HEK293 (cell line): Measurements from ENCODE around the gene HTR3B.

ENCODE experiments used
- BCL11B ChIP-seq: fragments of 450-650 bp; formaldehyde crosslinking; IDR thresholded peaks from 2 replicates; pipeline ENCODE4 v1.5.1; 2016; ENCODE audit warnings: low read depth, missing biosample characterization, missing genetic modification characterization
- GFI1B ChIP-seq: fragments of 450-650 bp; formaldehyde crosslinking; IDR thresholded peaks from 2 replicates; pipeline ENCODE4 v1.5.1; 2016; ENCODE audit warnings: missing biosample characterization, missing genetic modification characterization
- HOXA7 ChIP-seq: sonication (generic); formaldehyde crosslinking; IDR thresholded peaks from 2 replicates; pipeline ENCODE4 v1.8.1; 2022; ENCODE audit warnings: missing genetic modification reagents, borderline replicate concordance
- MZF1 ChIP-seq: fragments of 450-650 bp; formaldehyde crosslinking; IDR thresholded peaks from 2 replicates; pipeline ENCODE4 v1.5.1; 2017; ENCODE audit warnings: missing biosample characterization, missing genetic modification characterization, borderline replicate concordance
- PRDM1 ChIP-seq: fragments of 450-650 bp; formaldehyde crosslinking; IDR thresholded peaks from 2 replicates; pipeline ENCODE4; 2016; ENCODE audit warnings: missing biosample characterization, missing genetic modification characterization
- SALL2 ChIP-seq: fragments of 450-650 bp; formaldehyde crosslinking; IDR thresholded peaks from 2 replicates; pipeline ENCODE4 v1.5.0; 2017; ENCODE audit warnings: missing biosample characterization, mild to moderate bottlenecking, missing genetic modification characterization, borderline replicate concordance
- SP2 ChIP-seq: fragments of 450-650 bp; formaldehyde crosslinking; IDR thresholded peaks from 2 replicates; pipeline ENCODE4 v1.5.1; 2016; ENCODE audit warnings: missing biosample characterization, missing genetic modification characterization
- SP7 ChIP-seq: fragments of 450-650 bp; formaldehyde crosslinking; IDR thresholded peaks from 2 replicates; pipeline ENCODE4 v1.5.1; 2016; ENCODE audit warnings: missing biosample characterization, missing genetic modification characterization
- ZBTB26 ChIP-seq: fragments of 450-650 bp; formaldehyde crosslinking; optimal IDR thresholded peaks from 2 replicates; pipeline ENCODE3; 2016; ENCODE audit warnings: missing biosample characterization, mild to moderate bottlenecking, missing genetic modification characterization
- ZBTB6 ChIP-seq: fragments of 450-650 bp; formaldehyde crosslinking; IDR thresholded peaks from 2 replicates; pipeline ENCODE4 v1.5.1; 2017; ENCODE audit warnings: missing biosample characterization, missing genetic modification characterization
- ZBTB7A ChIP-seq: fragments of 450-650 bp; formaldehyde crosslinking; IDR thresholded peaks from 2 replicates; pipeline ENCODE4 v1.5.1; 2016; ENCODE audit warnings: low read depth, missing biosample characterization, missing genetic modification characterization
- ZFP69B ChIP-seq: fragments of 450-650 bp; formaldehyde crosslinking; IDR thresholded peaks from 2 replicates; pipeline ENCODE4 v1.5.1; 2016; ENCODE audit warnings: missing biosample characterization, missing genetic modification characterization
- ZNF16 ChIP-seq: fragments of 450-650 bp; formaldehyde crosslinking; IDR thresholded peaks from 2 replicates; pipeline ENCODE4 v1.5.1; 2016; ENCODE audit warnings: low read depth, missing biosample characterization, missing genetic modification characterization
- ZNF274 ChIP-seq, 2 experiments: fragments of 200-500 bp in 1 of 2; fragments of 450-650 bp in 1 of 2; sonication (Bioruptor generic) in 1 of 2; formaldehyde crosslinking in 1 of 2; IDR thresholded peaks; 2 replicates each; pipeline versions ENCODE4 v1.5.1 to v1.6.1; 2014 to 2016; ENCODE audit warnings: borderline replicate concordance in 1 of 2, inconsistent platforms in 1 of 2, low read length in 1 of 2, missing biosample characterization in 1 of 2, missing genetic modification characterization in 1 of 2
- ZNF324 ChIP-seq: fragments of 450-650 bp; formaldehyde crosslinking; IDR thresholded peaks from 2 replicates; pipeline ENCODE4 v1.5.1; 2016; ENCODE audit warnings: missing biosample characterization, missing genetic modification characterization
- ZNF350 ChIP-seq: fragments of 450-650 bp; formaldehyde crosslinking; IDR thresholded peaks from 2 replicates; pipeline ENCODE4 v1.5.0; 2017; ENCODE audit warnings: missing biosample characterization, mild to moderate bottlenecking, missing genetic modification characterization
- ZNF473 ChIP-seq: fragments of 450-650 bp; formaldehyde crosslinking; IDR thresholded peaks from 2 replicates; pipeline ENCODE4 v1.5.1; 2017; ENCODE audit warnings: missing biosample characterization, missing genetic modification characterization
- ZNF514 ChIP-seq: fragments of 450-650 bp; formaldehyde crosslinking; IDR thresholded peaks from 2 replicates; pipeline ENCODE4 v1.5.1; 2016; ENCODE audit warnings: missing biosample characterization, missing genetic modification characterization
- ZNF558 ChIP-seq: fragments of 450-650 bp; formaldehyde crosslinking; IDR thresholded peaks from 2 replicates; pipeline ENCODE4 v1.5.1; 2016; ENCODE audit warnings: missing biosample characterization, missing genetic modification characterization
- ZNF596 ChIP-seq: fragments of 450-650 bp; IDR thresholded peaks from 2 replicates; pipeline ENCODE4 v1.5.0; 2018; ENCODE audit warnings: missing biosample characterization, mild to moderate bottlenecking, missing genetic modification characterization, moderate library complexity
- ZNF600 ChIP-seq: fragments of 450-650 bp; formaldehyde crosslinking; IDR thresholded peaks from 2 replicates; pipeline ENCODE4 v1.5.1; 2016; ENCODE audit warnings: missing biosample characterization, missing genetic modification characterization
- ZNF626 ChIP-seq: fragments of 450-650 bp; sonication (Bioruptor Pico); formaldehyde crosslinking; IDR thresholded peaks from 2 replicates; pipeline ENCODE4 v1.5.1; 2018; ENCODE audit warnings: missing biosample characterization, missing genetic modification characterization, inconsistent platforms
- ZNF629 ChIP-seq: fragments of 450-650 bp; formaldehyde crosslinking; IDR thresholded peaks from 2 replicates; pipeline ENCODE4 v1.5.1; 2017; ENCODE audit warnings: missing biosample characterization, missing genetic modification characterization
- ZNF677 ChIP-seq: fragments of 450-650 bp; IDR thresholded peaks from 2 replicates; pipeline ENCODE4 v1.5.0; 2018; ENCODE audit warnings: missing biosample characterization, mild to moderate bottlenecking, missing genetic modification characterization, moderate library complexity
- ZNF768 ChIP-seq: fragments of 450-650 bp; formaldehyde crosslinking; IDR thresholded peaks from 2 replicates; pipeline ENCODE4 v1.5.1; 2018; ENCODE audit warnings: missing biosample characterization, mild to moderate bottlenecking, missing genetic modification characterization
- ZNF791 ChIP-seq: fragments of 450-650 bp; formaldehyde crosslinking; IDR thresholded peaks from 2 replicates; pipeline ENCODE4 v1.5.1; 2016; ENCODE audit warnings: missing biosample characterization, missing genetic modification characterization
- ZSCAN18 ChIP-seq: fragments of 450-650 bp; formaldehyde crosslinking; IDR thresholded peaks from 2 replicates; pipeline ENCODE4 v1.5.1; 2016; ENCODE audit warnings: missing biosample characterization, missing genetic modification characterization
- ZXDB ChIP-seq: fragments of 450-650 bp; formaldehyde crosslinking; IDR thresholded peaks from 2 replicates; pipeline ENCODE4 v1.5.1; 2016; ENCODE audit warnings: missing biosample characterization, missing genetic modification characterization
- TF ChIP-seq, protein P1 (sequence below): fragments of 450-650 bp; formaldehyde crosslinking; IDR thresholded peaks from 2 replicates; pipeline ENCODE4 v1.5.1; 2016; ENCODE audit warnings: missing biosample characterization, missing genetic modification characterization, low read depth
- TF ChIP-seq, protein P2 (sequence below): fragments of 450-650 bp; formaldehyde crosslinking; IDR thresholded peaks from 2 replicates; pipeline ENCODE4 v1.5.1; 2016; ENCODE audit warnings: missing biosample characterization, missing genetic modification characterization
- TF ChIP-seq, protein P3 (sequence below): fragments of 450-650 bp; formaldehyde crosslinking; IDR thresholded peaks from 2 replicates; pipeline ENCODE4 v1.5.1; 2016; ENCODE audit warnings: missing biosample characterization, missing genetic modification characterization, low read depth

The HTR3B gene

DNA sequence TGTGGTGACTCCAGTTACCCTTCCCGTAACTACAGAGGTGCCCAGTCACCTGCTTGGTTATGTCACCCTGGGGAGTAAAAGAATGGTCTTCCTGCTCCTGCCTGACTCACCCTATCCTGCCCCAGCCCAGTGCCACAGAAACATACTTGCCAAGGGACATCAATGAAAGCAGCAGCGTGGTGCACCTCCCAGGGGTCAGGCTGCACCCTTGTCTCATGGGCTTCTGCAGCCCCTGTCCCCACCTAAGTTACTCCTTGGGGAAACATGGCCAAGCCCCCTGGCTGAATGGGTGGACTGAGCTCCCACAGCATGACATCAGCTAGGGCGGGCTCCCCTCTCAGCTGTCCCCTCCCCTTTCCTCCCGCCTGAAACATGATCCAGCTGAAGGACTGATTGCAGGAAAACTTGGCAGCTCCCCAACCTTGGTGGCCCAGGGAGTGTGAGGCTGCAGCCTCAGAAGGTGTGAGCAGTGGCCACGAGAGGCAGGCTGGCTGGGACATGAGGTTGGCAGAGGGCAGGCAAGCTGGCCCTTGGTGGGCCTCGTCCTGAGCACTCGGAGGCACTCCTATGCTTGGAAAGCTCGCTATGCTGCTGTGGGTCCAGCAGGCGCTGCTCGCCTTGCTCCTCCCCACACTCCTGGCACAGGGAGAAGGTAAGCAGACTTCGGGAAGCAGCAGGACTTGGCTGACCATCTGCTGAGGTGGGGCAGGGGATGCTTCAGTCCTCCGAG is 70.3 kb downstream of the HTR3B start, which contains the start of gene HTR3A (continued):
- TF ChIP-seq, protein P1, sequence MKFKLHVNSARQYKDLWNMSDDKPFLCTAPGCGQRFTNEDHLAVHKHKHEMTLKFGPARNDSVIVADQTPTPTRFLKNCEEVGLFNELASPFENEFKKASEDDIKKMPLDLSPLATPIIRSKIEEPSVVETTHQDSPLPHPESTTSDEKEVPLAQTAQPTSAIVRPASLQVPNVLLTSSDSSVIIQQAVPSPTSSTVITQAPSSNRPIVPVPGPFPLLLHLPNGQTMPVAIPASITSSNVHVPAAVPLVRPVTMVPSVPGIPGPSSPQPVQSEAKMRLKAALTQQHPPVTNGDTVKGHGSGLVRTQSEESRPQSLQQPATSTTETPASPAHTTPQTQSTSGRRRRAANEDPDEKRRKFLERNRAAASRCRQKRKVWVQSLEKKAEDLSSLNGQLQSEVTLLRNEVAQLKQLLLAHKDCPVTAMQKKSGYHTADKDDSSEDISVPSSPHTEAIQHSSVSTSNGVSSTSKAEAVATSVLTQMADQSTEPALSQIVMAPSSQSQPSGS, result peak; percentile 57; the same call in 1 of the 2 replicates
- no peak for TF ChIP-seq ZNF558 (tag by site-specific recombination)
- TF ChIP-seq ZNF473 (tag by site-specific recombination), result no peak
- peak; percentile 53; the same call in 1 of the 2 replicates for TF ChIP-seq ZXDB (tag by site-specific recombination)
- no peak for TF ChIP-seq ZNF791 (tag by site-specific recombination)
- no peak for TF ChIP-seq ZSCAN18 (tag by site-specific recombination)
- no peak for TF ChIP-seq ZNF350
- TF ChIP-seq ZFP69B (tag by site-specific recombination), result no peak
- no peak for TF ChIP-seq ZNF677 (tag by site-specific recombination)
- TF ChIP-seq ZNF768 (tag by site-specific recombination), result no peak
- TF ChIP-seq ZNF274 (IDR thresholded peaks at IDR 0.05; ENCODE audit: low read length), result no peak
- no peak for TF ChIP-seq ZNF274 (tag by site-specific recombination; IDR thresholded peaks at IDR 0.05; ENCODE audit: borderline replicate concordance)
- TF ChIP-seq ZBTB7A (tag by site-specific recombination), result no peak; the same call in 1 of the 2 replicates
- TF ChIP-seq ZNF600 (tag by site-specific recombination), result peak; percentile 81
- TF ChIP-seq SP2 (tag by site-specific recombination), result peak; percentile 54
- peak; percentile 92 for TF ChIP-seq SP7 (tag by site-specific recombination)
- TF ChIP-seq PRDM1 (tag by site-specific recombination), result no peak
- TF ChIP-seq HOXA7 (CRISPR knock-in tag), result no peak
- no peak for TF ChIP-seq ZNF514 (tag by site-specific recombination)
- TF ChIP-seq ZBTB26 (tag by site-specific recombination), result no peak
- peak; percentile 85 for TF ChIP-seq ZNF629 (tag by site-specific recombination)
- peak; percentile 87 for TF ChIP-seq ZNF324 (tag by site-specific recombination)
- TF ChIP-seq ZBTB6, result no peak
- TF ChIP-seq, protein P2, sequence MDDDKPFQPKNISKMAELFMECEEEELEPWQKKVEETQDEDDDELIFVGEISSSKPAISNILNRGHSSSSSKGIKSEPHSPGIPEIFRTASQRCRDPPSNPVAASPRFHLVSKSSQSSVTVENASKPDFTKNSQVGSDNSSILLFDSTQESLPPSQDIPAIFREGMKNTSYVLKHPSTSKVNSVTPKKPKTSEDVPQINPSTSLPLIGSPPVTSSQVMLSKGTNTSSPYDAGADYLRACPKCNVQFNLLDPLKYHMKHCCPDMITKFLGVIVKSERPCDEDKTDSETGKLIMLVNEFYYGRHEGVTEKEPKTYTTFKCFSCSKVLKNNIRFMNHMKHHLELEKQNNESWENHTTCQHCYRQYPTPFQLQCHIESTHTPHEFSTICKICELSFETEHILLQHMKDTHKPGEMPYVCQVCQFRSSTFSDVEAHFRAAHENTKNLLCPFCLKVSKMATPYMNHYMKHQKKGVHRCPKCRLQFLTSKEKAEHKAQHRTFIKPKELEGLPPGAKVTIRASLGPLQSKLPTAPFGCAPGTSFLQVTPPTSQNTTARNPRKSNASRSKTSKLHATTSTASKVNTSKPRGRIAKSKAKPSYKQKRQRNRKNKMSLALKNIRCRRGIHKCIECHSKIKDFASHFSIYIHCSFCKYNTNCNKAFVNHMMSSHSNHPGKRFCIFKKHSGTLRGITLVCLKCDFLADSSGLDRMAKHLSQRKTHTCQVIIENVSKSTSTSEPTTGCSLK (tag by site-specific recombination), result no peak
- TF ChIP-seq MZF1 (tag by site-specific recombination), result no peak
- TF ChIP-seq, protein P3, sequence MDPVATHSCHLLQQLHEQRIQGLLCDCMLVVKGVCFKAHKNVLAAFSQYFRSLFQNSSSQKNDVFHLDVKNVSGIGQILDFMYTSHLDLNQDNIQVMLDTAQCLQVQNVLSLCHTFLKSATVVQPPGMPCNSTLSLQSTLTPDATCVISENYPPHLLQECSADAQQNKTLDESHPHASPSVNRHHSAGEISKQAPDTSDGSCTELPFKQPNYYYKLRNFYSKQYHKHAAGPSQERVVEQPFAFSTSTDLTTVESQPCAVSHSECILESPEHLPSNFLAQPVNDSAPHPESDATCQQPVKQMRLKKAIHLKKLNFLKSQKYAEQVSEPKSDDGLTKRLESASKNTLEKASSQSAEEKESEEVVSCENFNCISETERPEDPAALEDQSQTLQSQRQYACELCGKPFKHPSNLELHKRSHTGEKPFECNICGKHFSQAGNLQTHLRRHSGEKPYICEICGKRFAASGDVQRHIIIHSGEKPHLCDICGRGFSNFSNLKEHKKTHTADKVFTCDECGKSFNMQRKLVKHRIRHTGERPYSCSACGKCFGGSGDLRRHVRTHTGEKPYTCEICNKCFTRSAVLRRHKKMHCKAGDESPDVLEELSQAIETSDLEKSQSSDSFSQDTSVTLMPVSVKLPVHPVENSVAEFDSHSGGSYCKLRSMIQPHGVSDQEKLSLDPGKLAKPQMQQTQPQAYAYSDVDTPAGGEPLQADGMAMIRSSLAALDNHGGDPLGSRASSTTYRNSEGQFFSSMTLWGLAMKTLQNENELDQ, result no peak
- no peak for TF ChIP-seq SALL2
- no peak for TF ChIP-seq ZNF16 (tag by site-specific recombination)
- no peak for TF ChIP-seq ZNF596 (tag by site-specific recombination)
- no peak for TF ChIP-seq ZNF626 (tag by site-specific recombination)
- peak; percentile 81 for TF ChIP-seq GFI1B (tag by site-specific recombination)
- TF ChIP-seq BCL11B (tag by site-specific recombination), result no peak
